Ovary (tissue), 9 donors: ENCODE measurements around the gene ZNF236. TPM values are rescaled to one million over a fixed set of nuclear protein-coding genes. Genes with fewer than 3 reads are reported as not detected.

Source experiments
- DNase-seq, 5 donors: peaks; one replicate each; pipeline ENCODE4 v3.0.0-alpha.2; 2019 to 2020
- H3K27ac ChIP-seq, 2 donors: fragments of 200-600 bp; one replicate each; pipeline versions ENCODE4 v1.5.1 to v1.8.0; 2019 to 2022
- H3K27me3 ChIP-seq: fragments of 200-600 bp; one replicate; pipeline ENCODE4 v1.8.0; 2022
- H3K36me3 ChIP-seq: fragments of 200-600 bp; sonication (generic); one replicate; pipeline ENCODE4 v1.5.1; 2019
- H3K4me1 ChIP-seq: one replicate; pipeline ENCODE4 v1.8.1; 2013; ENCODE audit warnings: mild to moderate bottlenecking, moderate library complexity; ENCODE audit not compliant: insufficient read depth
- H3K4me3 ChIP-seq: fragments of 200-600 bp; sonication (generic); one replicate; pipeline ENCODE4 v1.5.1; 2017
- H3K9me3 ChIP-seq, 2 donors: fragments of 200-600 bp in 1 of 2; sonication (generic) in 1 of 2; one replicate each; pipeline versions ENCODE4 v1.5.1 to v1.8.1; 2013 to 2019; ENCODE audit warnings: mild to moderate bottlenecking in 1 of 2, moderate library complexity in 1 of 2
- CTCF ChIP-seq, 3 donors: fragments of 450-650 bp in 2 of 3; fragments of 200-600 bp in 1 of 3; IDR thresholded peaks; one replicate each; pipeline versions ENCODE4 v1.5.1 to v1.8.0; 2016 to 2022; ENCODE audit warnings: antibody characterized with exemption in 3 of 3, mild to moderate bottlenecking in 1 of 3
- EP300 ChIP-seq: sonication (generic); formaldehyde crosslinking; IDR thresholded peaks from one replicate; pipeline ENCODE4 v1.6.1; 2017; ENCODE audit warnings: antibody characterized with exemption
- POLR2A ChIP-seq: fragments of 450-650 bp; IDR thresholded peaks from one replicate; pipeline ENCODE4 v1.6.1; 2017; ENCODE audit warnings: antibody characterized with exemption, mild to moderate bottlenecking, moderate library complexity
- WGBS, 3 donors: extraction: QIAGEN DNeasy Blood & Tissue Kit in 1 of 3; methylation state at CpG; one replicate each; pipeline versions ENCODE4 v1.1.5 to v1.1.7; 2013 to 2017; 5-methylcytosine and 5-hydroxymethylcytosine counted together
- intact Hi-C, 4 donors: fragments of 100-400 bp; cut with DNase I; formaldehyde crosslinking; loops; one replicate each; pipeline versions ENCODE4 v1.11.0 to v1.15.1; 2022 to 2023
- polyA plus RNA-seq, 2 donors: library from polyadenylated mRNA; stranded (reverse); fragments of 200-250 nt in 1 of 2; fragments of 350-450 nt in 1 of 2; fragmentation: Illumina TruSeq in 1 of 2; extraction: RNeasy Lipid Tissue Mini Kit (QIAGEN cat#74804) in 1 of 2; gene quantifications; one replicate each; pipeline ENCODE4 v1.2.3, GENCODE V29; 2013 to 2014
- total RNA-seq, 7 donors: library from RNA; depleted of rRNA in 2 of 7; stranded (reverse); fragments of >200 nt in 2 of 7; fragmentation: NEBNext Ultra II Directional in 3 of 7; extraction: Animal tissue kit (Norgen Biotek cat#: 25700) in 3 of 7; gene quantifications; one replicate each; pipeline versions ENCODE4 v1.1.0 to v1.2.4, GENCODE V29; 2016 to 2023
- donor health status: DM: no; HTN: no; CAD: no; lungs with moderate emphysema.
- donor health status: DM: no; HTN: no; CAD: no.
- donor health status: Bipolar disorder and iron deficiency.
- donor health status: DM: yes; HTN: yes; CAD: no.
- donor health status: DM: no; HTN: no; CAD: no.
- donor health status: DM: yes; HTN: yes; CAD: no.

The ZNF236 gene
- total and polyA plus RNA-seq, 9 donors = 3.9 to 30.3 (median 24.1) TPM

DNA sequence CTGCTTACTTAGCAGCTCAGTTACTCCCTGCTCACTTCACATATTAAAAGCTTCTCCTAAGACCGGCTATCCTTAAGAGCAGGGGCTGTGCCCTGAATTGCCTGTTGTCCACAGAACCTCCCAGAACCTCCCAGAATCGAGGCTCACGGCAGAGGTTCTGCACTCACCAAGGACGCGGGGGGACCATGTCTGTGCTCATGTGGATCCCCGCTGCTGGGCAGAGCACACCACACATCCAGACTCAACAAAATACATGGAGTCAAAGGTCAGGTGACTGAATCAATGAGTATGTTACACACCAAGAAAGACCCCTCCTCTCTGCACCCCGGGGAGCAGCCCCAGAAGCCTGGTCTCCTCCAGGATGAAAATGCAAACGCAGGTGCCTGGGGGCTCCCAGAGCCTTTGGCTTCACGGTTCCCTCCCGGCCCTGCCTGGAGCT, 161.3 kb downstream of the ZNF236 start:
- no peak for TF ChIP-seq CTCF (IDR thresholded peaks at IDR 0.05)
- TF ChIP-seq EP300 = no peak
- no peak for TF ChIP-seq POLR2A
- no peaks in the 10 kb centered on the region for H3K4me1 ChIP-seq
- H3K27me3 ChIP-seq = no peaks in the 10 kb centered on the region
- H3K27ac ChIP-seq = no peak overlapping the region
- H3K4me3 ChIP-seq = no peak overlapping the region
- intact Hi-C loops = loop anchor here in 3 of 4 donors (5.0 kb wide), 1 partner anchor 181 kb away; no protein-coding TSS in a partner anchor
- WGBS, 3 donors = 35 to 50% (median 40%) methylated on average over 9 to 10 of the region's 10 CpGs
- no peaks in the 10 kb centered on the region for H3K9me3 ChIP-seq
- H3K36me3 ChIP-seq = no peaks in the 10 kb centered on the region
- peak in 1 of 5 donors; percentile 27 for DNase-seq

DNA sequence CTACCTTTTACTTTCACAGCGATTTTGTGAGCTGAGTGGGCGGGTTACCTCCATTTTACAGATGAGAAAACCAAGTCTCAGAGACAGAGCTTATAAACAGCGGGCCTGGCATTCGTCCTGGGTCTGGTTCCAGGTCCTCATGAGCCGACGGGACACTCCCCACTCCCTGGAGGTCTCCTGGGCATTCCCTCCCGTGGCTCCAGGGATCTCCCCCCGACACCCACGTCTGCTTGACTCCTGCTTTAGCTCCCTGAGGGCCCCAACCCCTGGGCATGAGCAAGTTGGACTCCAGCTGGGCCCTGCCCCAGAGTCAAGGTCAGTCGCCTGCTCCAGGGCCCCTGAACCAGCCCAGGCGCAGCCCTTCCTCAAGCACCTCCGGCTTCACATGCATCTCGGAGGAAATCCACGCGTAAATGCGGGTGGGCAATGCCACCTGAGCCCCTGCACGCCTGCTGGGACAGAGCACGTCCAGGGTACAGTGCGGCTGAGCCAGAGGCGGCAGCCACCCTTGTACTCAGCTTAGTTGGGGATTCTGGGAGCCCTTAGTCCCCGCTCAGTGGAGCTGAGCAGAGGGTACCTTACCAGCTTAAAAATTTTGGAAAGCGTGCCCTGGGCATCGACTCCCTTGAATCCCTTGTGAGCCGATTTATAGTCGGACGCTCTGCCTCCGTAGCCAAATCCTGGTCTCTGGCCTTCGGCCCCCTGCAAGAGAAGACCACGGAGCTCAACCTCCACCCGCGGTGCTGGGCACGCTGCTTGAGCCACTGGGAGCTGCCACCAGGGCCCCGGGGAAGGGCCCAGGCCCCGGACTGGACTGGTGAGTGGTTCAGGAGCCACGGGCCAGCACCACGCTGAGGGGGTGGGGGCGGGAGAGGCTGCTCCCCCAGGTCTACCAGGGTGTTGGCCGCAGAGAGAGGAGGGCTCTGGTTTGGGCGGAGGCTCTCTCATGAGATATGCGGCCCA, 162.1 kb downstream of the ZNF236 start:
- DNase-seq = peak in 2 of 5 donors; percentile 5 to 31
- Histone ChIP-seq H3K4me3 (no peak overlapping the region), H3K4me1 (no peaks in the 10 kb centered on the region), H3K27me3 (no peaks in the 10 kb centered on the region), H3K9me3 (no peaks in the 10 kb centered on the region), H3K36me3 (no peaks in the 10 kb centered on the region), H3K27ac (no peak overlapping the region)
- TF ChIP-seq EP300 = no peak
- 85 to 94% (median 85%) methylated on average over 40 of the region's 40 CpGs for WGBS, 3 donors
- intact Hi-C loops = loop anchor here in 3 of 4 donors (5.0 kb wide), 1 partner anchor 182 kb away; no protein-coding TSS in a partner anchor

DNA sequence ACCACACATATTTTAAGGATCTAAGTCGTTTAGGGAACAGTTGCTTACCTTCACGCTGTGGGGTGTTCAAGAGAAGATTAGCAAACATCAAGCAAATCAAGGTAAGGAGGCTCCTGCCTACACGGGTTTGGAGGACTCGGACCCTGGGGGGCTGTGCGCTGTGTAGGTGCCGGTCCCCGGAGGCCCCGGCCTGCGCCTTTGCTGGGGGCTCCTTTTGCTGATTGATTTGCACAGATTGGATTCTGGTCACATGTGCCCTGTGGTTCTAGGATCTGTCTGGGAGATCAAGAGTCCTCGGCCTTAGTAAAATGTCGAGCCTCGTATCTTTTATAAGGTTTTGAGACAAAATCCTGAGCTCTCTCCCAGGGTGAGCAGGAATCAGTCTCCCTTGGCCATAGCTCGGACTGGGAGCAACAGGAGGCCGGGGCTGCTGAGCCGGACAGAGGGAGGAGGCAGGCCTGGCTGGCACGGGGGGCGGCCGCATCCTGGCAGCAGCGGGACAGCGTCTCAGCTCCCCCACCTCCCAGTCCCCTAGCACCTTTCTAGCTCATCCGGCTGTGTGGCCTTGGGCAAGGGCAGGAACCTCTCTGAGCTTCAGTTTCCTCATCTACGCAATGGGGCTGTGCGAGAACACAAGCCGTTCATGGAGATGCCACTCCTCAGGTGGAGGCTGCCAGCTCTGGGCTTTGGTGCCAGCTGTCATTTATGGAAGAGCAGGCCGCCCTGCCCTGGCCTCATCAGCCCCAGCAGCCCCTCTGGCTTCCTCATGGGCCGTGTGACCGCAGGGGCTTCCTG, 163.0 kb downstream of the ZNF236 start:
- no peaks in the 10 kb centered on the region for H3K4me1 ChIP-seq
- H3K9me3 ChIP-seq = no peaks in the 10 kb centered on the region
- intact Hi-C loops = no loop called here
- no peak overlapping the region for H3K4me3 ChIP-seq
- DNase-seq = peak in 1 of 5 donors; percentile 4
- H3K36me3 ChIP-seq = no peaks in the 10 kb centered on the region
- 85 to 88% (median 86%) methylated on average over 27 of the region's 27 CpGs for WGBS, 3 donors
- no peaks in the 10 kb centered on the region for H3K27me3 ChIP-seq
- no peak for TF ChIP-seq POLR2A
- no peak for TF ChIP-seq EP300
- no peak for TF ChIP-seq CTCF (IDR thresholded peaks at IDR 0.05)
- no peak overlapping the region for H3K27ac ChIP-seq

- 88 to 89% (median 88%) methylated on average over 9 of the region's 9 CpGs for WGBS, 3 donors
- no peak for DNase-seq
These were observed 163.5 kb downstream of the ZNF236 start for GRCh38 chr18:76985951-76986236.

More at GRCh38 chr18:76985951-76986236, 163.5 kb downstream of the ZNF236 start:
- no peaks in the 10 kb centered on the region for H3K9me3 ChIP-seq
- H3K4me1 ChIP-seq = no peaks in the 10 kb centered on the region
- TF ChIP-seq EP300 (no peak), CTCF (IDR thresholded peaks at IDR 0.05) (no peak), POLR2A (no peak)
- no peak overlapping the region for H3K27ac ChIP-seq
- no peak overlapping the region for H3K4me3 ChIP-seq
- intact Hi-C loops = no loop called here
- no peaks in the 10 kb centered on the region for H3K27me3 ChIP-seq
- H3K36me3 ChIP-seq = no peaks in the 10 kb centered on the region
